Measurements from ENCODE around the gene ATAD3B. TPM values are rescaled to one million over a fixed set of nuclear protein-coding genes. Genes with fewer than 3 reads are reported as not detected.
"Not testable (repeated sequence)": the region's sequence is repeated elsewhere in the genome, so short reads cannot be mapped to it uniquely, and the experiment has no call there.

The ATAD3B gene
- total and polyA plus RNA-seq, 5 donors: 5.6 to 11.4 (median 8.3) TPM

DNA sequence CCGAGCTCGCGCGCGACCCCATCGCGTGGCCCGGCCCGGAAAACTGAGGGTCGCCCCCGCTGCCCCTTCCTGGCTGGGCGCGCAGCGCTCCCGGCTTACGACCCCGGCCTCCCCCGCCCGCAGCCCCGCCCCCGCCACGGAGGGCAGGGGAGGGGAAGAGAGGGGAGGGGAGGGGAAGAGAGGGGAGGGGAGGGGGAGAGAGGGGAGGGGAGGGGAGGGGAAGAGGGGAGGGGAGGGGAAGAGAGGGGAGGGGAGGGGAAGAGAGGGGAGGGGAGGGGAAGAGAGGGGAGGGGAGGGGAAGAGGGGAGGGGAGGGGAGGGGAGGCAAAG, 43.8 kb upstream of the ATAD3B start:
- no peak overlapping the region for H3K27ac ChIP-seq (ENCODE audit: low read length)
- no peaks in the 10 kb centered on the region for H3K27me3 ChIP-seq (ENCODE audit: control insufficient read depth, insufficient read depth)
- H3K4me1 ChIP-seq (ENCODE audit: control insufficient read depth, insufficient read depth, low read length): peaks cover 6% of the 10 kb centered on the region
- DNase-seq (no peak), ATAC-seq (no peak)
- no peaks in the 10 kb centered on the region for H3K9me3 ChIP-seq (ENCODE audit: control insufficient read depth, low read length)
- H3K4me3 ChIP-seq (ENCODE audit: low read length): peak overlapping the region; percentile 74
- 0% methylated on average over 17 of the region's 22 CpGs for WGBS
- intact Hi-C loops (cut with DNase I): no loop called here

DNA sequence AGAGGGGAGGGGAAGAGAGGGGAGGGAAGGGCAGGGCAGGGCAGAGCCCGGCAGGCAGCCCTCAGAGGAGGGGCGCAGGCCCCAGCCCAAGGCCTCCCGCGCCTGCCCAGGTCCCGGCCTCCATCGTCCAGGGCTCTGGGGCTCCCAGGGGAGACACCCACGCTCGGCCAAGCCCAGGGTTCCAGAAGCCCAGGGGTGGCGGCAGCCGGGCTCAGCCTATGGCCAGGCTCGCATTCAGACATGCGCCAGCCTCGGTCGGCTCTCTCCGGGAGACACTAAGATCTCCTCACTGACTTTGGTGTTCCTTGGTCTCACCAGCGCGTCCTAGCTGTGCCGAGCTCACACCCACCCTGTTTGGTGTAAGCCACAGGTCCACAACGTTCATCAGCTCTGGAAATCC, 43.4 kb upstream of the ATAD3B start:
- DNase-seq (peak in 2 of 3 donors; percentile 57 to 65), ATAC-seq (no peak)
- Histone ChIP-seq H3K4me3 (ENCODE audit: low read length) (no peak overlapping the region), H3K4me1 (ENCODE audit: control insufficient read depth, insufficient read depth, low read length) (peaks cover 6% of the 10 kb centered on the region), H3K9me3 (ENCODE audit: control insufficient read depth, low read length) (no peaks in the 10 kb centered on the region), H3K27me3 (ENCODE audit: control insufficient read depth, insufficient read depth) (no peaks in the 10 kb centered on the region), H3K27ac (ENCODE audit: low read length) (no peak overlapping the region)
- intact Hi-C loops (cut with DNase I): no loop called here
- 74% methylated on average over 19 of the region's 19 CpGs for WGBS

DNA sequence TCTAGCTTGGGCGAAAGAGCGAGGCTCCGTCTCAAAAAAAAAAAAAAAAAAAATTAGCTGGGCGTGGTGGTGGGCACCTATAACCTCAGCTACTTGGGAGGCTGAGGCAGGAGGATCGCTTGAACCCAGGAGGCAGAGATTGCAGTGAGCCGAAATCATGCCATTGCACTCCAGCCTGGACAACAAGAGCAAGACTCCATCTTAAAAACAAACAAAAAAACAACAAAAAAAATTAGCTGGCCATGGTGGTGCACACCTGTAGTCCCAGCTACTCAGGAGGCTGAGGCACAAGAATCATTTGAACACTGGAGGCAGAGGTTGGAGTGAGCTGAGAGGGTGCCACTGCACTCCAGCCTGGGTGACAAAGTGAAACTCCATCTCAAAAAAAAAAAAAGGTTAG, 42.6 kb upstream of the ATAD3B start:
- intact Hi-C loops (cut with DNase I); H3K4me1 ChIP-seq (ENCODE audit: control insufficient read depth, insufficient read depth, low read length); H3K4me3 ChIP-seq (ENCODE audit: low read length); ATAC-seq; H3K27ac ChIP-seq (ENCODE audit: low read length); H3K27me3 ChIP-seq (ENCODE audit: control insufficient read depth, insufficient read depth); H3K9me3 ChIP-seq (ENCODE audit: control insufficient read depth, low read length): not testable (repeated sequence)
- peak in 1 of 3 donors; percentile 9 for DNase-seq
- WGBS: 97% methylated on average over 6 of the region's 6 CpGs

DNA sequence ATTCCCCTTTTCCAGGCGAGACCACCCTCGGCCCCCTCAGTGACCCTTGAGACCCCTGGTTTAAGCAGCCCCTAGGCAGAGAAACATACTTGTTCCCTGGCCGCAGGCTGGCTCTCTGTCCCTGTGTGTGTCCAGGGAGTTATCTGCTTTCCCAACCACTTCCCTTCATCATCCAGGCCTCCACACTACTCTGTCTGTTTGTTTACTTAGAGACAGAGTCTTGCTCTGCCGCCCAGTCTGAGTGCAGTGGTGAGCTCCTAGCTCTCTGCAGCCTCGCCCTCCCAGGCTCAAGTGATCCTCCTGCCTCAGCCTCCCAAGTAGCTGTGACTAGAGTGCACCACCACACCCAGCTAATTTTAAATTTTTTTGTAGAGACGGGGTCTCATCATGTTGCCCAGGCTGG, 41.9 kb upstream of the ATAD3B start:
- ATAC-seq: no peak
- Histone ChIP-seq H3K4me1 (ENCODE audit: control insufficient read depth, insufficient read depth, low read length) (peaks cover 6% of the 10 kb centered on the region), H3K27ac (ENCODE audit: low read length) (peak overlapping the region; percentile 39), H3K4me3 (ENCODE audit: low read length) (no peak overlapping the region), H3K27me3 (ENCODE audit: control insufficient read depth, insufficient read depth) (no peaks in the 10 kb centered on the region), H3K9me3 (ENCODE audit: control insufficient read depth, low read length) (no peaks in the 10 kb centered on the region)
- peak in 2 of 3 donors; percentile 54 to 72 for DNase-seq
- intact Hi-C loops (cut with DNase I): no loop called here
- 60% methylated on average over 6 of the region's 6 CpGs for WGBS

DNA sequence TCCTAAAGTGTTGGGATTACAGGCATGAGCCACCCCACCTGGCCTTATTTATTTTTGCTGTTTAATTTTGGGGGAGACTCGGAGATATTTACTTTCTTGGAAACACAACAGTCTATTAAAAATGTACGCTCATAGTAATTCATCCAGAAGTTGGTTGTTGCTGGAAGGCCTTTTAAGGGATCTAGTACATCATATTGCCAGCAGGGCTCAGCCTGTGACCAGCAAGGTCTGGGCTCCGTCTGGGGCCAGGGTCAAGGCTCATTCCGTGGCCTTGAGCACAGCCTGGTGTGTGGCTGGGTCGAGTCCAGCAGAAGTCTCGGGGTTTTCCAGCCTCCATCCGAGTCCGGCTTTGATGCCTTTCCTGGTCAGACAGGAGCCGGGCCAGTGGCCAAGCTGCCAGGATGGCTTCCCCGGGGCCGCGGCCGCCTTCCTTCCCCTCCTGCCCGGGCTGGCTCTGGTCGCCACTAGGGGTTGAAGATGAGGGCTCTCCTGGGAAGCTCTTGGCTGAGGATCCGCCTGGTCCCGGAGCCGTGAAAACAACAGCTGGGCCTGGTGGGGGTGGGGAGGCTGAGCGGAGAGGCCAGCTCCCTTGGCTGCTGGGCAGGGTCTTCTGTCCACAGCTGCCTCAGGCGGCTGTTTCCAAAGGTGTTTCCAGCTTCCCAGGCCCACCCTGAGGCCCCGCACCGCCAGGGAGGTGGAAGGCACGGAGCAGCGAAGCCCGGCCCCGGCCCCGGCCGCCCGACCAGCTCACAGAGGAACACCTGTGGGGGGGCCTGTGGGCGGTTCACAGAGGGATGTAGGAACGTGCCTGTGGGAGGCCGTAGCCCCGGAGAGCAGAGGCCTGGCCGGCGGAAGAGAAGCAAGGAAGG, 41.2 kb upstream of the ATAD3B start:
- H3K27me3 ChIP-seq (ENCODE audit: control insufficient read depth, insufficient read depth): no peaks in the 10 kb centered on the region
- H3K4me1 ChIP-seq (ENCODE audit: control insufficient read depth, insufficient read depth, low read length): peaks cover 6% of the 10 kb centered on the region
- H3K4me3 ChIP-seq (ENCODE audit: low read length): no peak overlapping the region
- H3K27ac ChIP-seq (ENCODE audit: low read length): peak overlapping the region; percentile 74
- 22% methylated on average over 35 of the region's 35 CpGs for WGBS
- peak; percentile 30 to 49 for ATAC-seq
- DNase-seq: peak; percentile 83 to 94 (median 94)
- H3K9me3 ChIP-seq (ENCODE audit: control insufficient read depth, low read length): no peaks in the 10 kb centered on the region
- intact Hi-C loops (cut with DNase I): no loop called here

DNA sequence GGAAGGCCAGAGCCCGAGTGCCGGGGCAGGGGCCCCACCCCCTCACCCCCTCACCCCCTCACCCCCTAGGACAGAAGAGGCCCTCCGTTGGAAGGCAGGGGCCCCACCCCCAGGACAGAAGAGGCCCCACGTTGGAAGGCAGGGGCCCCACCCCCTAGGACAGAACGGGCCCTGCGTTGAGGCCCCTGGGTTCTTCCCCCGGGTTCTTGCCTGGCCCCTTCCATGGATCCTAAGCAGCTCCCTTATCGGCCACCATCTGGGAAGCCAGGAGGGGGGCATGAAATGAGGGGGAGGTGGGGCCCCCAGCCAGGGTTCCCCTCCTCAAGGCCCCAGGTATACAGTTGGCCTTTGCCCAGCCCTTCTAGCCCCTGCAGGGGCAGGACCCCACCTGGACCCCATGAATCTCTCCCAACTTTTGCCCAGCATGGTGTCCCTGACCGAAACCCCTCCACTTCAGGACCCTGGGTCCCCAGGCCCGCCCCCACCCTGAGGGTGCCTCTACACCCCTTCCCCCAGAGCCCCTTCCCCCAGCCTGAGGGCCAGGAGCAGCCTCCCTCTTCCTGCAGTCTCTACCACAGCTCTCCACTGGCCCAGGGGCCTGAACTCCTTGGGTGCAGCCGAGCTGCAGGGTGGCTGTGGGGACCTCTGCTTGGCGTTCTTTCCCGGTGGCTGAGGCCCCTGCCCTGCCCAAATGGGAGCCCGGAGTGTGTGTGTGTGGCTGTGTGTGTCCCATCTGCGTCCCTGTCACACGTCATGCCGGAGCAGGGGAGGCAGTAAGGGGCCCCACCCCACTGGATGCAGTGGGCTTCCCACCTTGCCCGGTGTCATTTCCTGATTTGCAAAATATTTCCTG, 40.3 kb upstream of the ATAD3B start:
- ATAC-seq: no peak
- 37% methylated on average over 18 of the region's 18 CpGs for WGBS
- Histone ChIP-seq H3K4me1 (ENCODE audit: control insufficient read depth, insufficient read depth, low read length) (peaks cover 6% of the 10 kb centered on the region), H3K4me3 (ENCODE audit: low read length) (no peak overlapping the region), H3K27me3 (ENCODE audit: control insufficient read depth, insufficient read depth) (no peaks in the 10 kb centered on the region), H3K9me3 (ENCODE audit: control insufficient read depth, low read length) (no peaks in the 10 kb centered on the region), H3K27ac (ENCODE audit: low read length) (peak overlapping the region; percentile 74)
- intact Hi-C loops (cut with DNase I): no loop called here
- peak; percentile 57 to 76 (median 68) for DNase-seq

DNA sequence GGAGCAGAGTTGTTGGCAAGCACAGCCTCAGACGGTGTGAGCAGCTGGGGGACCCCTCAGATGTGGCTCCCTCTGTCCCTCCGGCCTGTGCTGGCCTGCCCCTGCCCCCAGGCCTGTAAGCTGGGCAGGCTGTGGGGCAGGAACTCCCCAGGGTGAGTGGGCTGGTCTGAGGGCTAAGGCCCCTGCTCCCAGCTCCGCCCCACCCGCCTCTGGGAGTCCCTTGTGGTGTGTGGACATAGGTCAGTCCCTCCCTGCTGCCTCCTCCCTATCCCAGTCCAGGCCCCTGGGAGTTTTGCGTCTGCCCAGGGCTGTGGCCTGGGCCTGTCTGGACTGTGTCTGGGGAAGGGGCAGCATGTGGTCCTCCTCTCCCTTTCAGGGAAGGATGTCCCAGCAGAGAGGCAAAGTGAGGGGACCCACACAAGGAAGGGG, 39.7 kb upstream of the ATAD3B start:
- H3K4me3 ChIP-seq (ENCODE audit: low read length): no peak overlapping the region
- DNase-seq: peak; percentile 89 to 92 (median 91)
- peak overlapping the region; percentile 48 for H3K27ac ChIP-seq (ENCODE audit: low read length)
- peaks cover 6% of the 10 kb centered on the region for H3K4me1 ChIP-seq (ENCODE audit: control insufficient read depth, insufficient read depth, low read length)
- H3K27me3 ChIP-seq (ENCODE audit: control insufficient read depth, insufficient read depth): no peaks in the 10 kb centered on the region
- no peaks in the 10 kb centered on the region for H3K9me3 ChIP-seq (ENCODE audit: control insufficient read depth, low read length)
- WGBS: 32% methylated on average over 5 of the region's 5 CpGs
- peak; percentile 32 to 42 for ATAC-seq
- intact Hi-C loops (cut with DNase I): no loop called here

DNA sequence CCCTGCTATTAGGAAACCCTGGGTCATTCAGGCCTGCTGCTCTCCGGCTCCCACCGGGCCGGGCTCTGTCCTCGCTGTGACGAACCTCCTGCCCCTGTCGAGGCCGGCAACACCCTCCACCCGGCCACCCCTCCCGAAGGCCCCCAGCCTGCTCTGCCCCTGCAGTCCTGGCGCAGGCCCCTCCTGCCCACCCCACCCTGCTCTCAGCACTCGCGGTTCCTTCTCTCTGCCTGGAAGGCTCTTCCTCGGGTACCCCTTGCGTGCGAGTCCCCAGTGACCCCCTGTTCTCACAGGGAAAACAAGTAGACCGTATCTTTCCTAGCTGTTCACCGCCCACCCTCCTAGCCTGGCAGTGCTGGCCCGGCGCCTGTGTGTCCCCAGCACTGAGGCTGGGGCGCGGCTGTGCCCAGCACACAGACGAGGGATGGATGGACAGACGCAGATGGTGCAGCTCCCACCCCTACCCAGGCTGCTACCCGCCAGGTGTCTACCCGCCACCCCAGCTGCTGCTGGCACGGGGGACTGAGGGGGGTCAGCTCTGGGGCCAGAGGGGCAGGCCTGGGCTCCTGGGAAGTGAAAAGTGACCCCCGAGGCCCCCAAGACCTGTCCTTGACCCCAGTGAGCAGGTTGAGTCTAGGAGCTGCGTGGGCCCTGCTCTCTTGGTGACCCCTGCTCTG, 39.2 kb upstream of the ATAD3B start:
- intact Hi-C loops (cut with DNase I): no loop called here
- H3K9me3 ChIP-seq (ENCODE audit: control insufficient read depth, low read length): no peaks in the 10 kb centered on the region
- no peak for ATAC-seq
- peak; percentile 48 to 76 (median 75) for DNase-seq
- no peaks in the 10 kb centered on the region for H3K27me3 ChIP-seq (ENCODE audit: control insufficient read depth, insufficient read depth)
- 53% methylated on average over 28 of the region's 28 CpGs for WGBS
- H3K4me1 ChIP-seq (ENCODE audit: control insufficient read depth, insufficient read depth, low read length): peaks cover 6% of the 10 kb centered on the region
- peak overlapping the region; percentile 48 for H3K27ac ChIP-seq (ENCODE audit: low read length)
- no peak overlapping the region for H3K4me3 ChIP-seq (ENCODE audit: low read length)

DNA sequence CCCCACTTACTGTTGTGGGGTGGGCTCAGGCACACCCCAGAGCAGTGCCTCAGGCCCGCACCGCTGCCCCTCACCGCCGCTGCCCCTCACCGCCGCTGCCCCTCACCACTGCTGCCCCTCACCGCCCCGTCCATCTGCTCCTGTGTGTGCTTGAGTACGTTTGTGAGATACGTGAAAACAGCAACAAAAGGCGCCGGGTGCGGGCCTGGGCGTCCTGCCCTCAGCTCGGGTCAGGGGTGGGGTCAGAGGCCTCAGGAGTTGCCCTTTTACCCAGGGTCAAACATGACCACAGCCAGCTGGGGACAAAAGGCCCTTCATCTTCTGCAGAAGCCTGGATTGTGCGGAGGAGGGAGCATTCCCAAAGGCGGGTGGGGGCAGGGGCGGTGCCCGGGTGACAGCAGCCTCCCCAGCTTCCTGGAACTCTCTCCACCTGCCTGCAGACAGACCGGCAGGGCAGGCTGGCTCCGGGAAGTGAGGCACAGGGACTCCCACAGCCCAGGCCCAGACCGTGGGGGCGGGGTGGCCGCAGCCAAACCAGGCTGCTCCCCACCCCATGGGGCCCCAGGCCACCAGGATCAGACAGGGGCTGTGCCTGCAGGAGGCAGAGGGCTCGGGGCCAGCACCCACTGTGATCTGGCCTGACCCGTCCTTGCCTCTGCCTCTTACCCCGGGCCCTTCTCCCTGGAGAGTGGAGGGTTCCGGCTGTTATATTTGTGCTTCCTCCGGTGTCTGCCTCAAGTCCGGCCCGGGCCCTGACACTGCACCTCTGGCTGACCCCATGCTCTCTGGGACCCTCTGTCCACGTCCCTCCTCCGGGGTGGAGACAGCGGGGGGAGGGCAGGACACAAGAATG, 38.4 kb upstream of the ATAD3B start:
- Histone ChIP-seq H3K27me3 (ENCODE audit: control insufficient read depth, insufficient read depth) (no peaks in the 10 kb centered on the region), H3K27ac (ENCODE audit: low read length) (peak overlapping the region; percentile 87), H3K9me3 (ENCODE audit: control insufficient read depth, low read length) (no peaks in the 10 kb centered on the region), H3K4me3 (ENCODE audit: low read length) (no peak overlapping the region), H3K4me1 (ENCODE audit: control insufficient read depth, insufficient read depth, low read length) (peaks cover 6% of the 10 kb centered on the region)
- DNase-seq (peak; percentile 85 to 89 (median 89)), ATAC-seq (peak; percentile 31 to 66)
- intact Hi-C loops (cut with DNase I): no loop called here
- WGBS: 41% methylated on average over 34 of the region's 34 CpGs

DNA sequence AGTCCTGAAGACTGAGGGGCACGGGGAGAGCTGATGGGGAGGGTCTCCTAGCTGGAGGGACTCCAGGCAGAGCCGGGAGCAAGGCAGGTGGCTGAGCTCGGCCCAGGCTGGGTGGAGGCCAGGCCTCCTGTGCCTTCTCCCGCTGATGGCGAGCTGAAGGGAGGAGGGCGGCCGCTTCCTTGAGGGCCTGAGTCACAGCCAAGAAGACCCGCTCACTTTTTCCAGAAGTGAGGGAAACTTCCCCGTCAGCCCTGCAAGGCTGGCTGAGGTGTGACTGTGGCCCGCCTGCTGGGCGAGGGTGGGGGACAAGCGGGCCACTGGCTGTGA, 37.8 kb upstream of the ATAD3B start:
- H3K9me3 ChIP-seq (ENCODE audit: control insufficient read depth, low read length): no peaks in the 10 kb centered on the region
- 26% methylated on average over 12 of the region's 12 CpGs for WGBS
- DNase-seq (peak; percentile 76 to 80 (median 80)), ATAC-seq (peak in 1 of 2 donors; percentile 60)
- no peak overlapping the region for H3K4me3 ChIP-seq (ENCODE audit: low read length)
- H3K27me3 ChIP-seq (ENCODE audit: control insufficient read depth, insufficient read depth): no peaks in the 10 kb centered on the region
- intact Hi-C loops (cut with DNase I): no loop called here
- peaks cover 6% of the 10 kb centered on the region for H3K4me1 ChIP-seq (ENCODE audit: control insufficient read depth, insufficient read depth, low read length)
- peak overlapping the region; percentile 87 for H3K27ac ChIP-seq (ENCODE audit: low read length)

Data from right cardiac atrium (tissue), 5 donors.